HPDE6-E6E7 (cell line): ENCODE measurements around the gene NKX2-4.

Source experiments
- DNase-seq: peaks from one replicate; pipeline ENCODE4 v3.0.0; 2011; ENCODE audit warnings: missing footprints; ENCODE audit errors: extremely low spot score

NKX2-4 gene

GRCh38 chr20:21361266-21361665, 36.1 kb downstream of the NKX2-4 start:
- no peak for DNase-seq

DNA sequence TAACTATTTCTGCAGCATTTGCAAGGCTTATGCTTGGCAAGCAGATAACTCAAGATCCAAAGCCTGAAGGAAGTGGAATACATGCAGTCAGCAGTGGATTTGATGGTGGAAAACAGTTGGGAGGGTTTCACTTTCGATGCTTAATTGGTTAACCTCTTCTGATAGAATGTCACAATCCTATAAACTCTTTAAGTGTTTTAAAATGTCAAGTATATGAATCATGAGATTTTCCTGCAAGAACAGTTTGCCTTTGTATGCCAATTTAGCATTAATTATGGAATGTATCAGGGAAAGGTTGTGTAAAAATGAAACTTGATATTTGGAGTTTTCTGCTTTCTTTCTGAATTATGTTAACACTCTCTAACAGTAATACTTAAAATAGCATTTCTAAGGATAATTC, 36.6 kb downstream of the NKX2-4 start:
- DNase-seq = no peak

GRCh38 chr20:21358737-21359136, 38.6 kb downstream of the NKX2-4 start:
- no peak for DNase-seq

GRCh38 chr20:21357844-21358243, 39.5 kb downstream of the NKX2-4 start:
- DNase-seq = no peak

DNA sequence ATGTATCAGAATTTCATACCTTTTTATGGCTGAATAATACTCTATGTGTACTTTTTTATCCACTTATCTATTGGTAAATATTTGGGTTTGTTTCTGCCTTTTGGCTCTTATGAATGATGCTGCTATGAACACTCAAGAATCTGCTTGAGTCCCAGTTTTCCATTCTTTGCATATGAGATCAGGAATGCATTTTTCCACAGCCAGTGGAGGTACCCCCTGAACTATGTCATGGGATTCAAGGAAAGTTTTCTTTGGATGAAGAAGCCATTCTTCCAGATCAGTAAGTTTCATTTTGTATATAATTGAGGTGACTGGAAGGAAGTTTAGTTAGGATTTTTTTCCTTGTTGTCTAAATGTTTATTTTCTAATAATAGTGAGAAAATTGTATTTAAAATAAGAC, 40.9 kb downstream of the NKX2-4 start:
- DNase-seq = no peak

DNA sequence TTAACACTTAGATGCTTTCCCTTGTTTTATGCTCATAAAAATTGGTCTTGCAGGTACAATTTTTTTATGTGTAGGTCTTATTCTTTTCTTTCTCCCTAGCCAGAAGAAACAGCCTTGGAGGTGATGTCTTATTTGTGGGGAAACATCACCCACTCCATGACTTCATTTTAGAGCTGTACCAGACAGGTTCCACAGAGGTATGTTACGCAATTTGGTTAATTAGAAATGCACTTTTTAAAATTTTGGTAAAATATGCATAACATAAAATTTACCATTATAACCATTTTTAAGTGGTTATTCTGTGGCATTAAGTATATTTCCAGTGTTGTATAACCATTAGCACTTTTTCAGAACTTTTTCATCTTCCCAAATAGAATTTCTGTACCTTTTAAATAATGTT, 41.3 kb downstream of the NKX2-4 start:
- no peak for DNase-seq

DNA sequence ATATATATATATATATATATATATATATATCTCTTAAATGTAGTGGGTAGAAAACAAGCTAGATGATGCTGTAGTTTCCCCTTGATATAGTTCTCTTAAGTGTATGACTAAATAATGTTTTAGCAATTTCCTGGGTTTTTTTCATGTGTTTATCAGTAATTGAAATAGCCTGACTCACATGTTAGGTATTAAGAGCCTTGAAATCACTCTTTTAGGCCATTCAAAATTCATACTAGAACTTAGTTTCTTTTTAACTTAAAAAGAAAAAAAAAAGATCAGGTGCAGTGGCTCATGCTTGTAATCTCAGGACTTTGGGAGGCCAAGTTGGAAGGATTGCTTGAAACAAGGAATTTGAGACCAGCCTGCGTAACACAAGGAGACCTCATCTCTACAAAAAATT, 44.1 kb downstream of the NKX2-4 start:
- no peak for DNase-seq

- DNase-seq = no peak
These were observed 44.6 kb downstream of the NKX2-4 start for GRCh38 chr20:21352703-21353102.
